ENCODE data around the gene GSG1L. TPM values are rescaled to one million over a fixed set of nuclear protein-coding genes. Genes with fewer than 3 reads are reported as not detected.

GSG1L gene
- total and polyA plus RNA-seq, 9 of the 15 experiments (the other 6 are each of a cell fraction or from before 2014, with no cell fraction given), result not detected

GRCh38 chr16:28001184-28001583 is 62.3 kb downstream of the GSG1L start:
- Histone ChIP-seq H3K9me3 (replicated peaks; ENCODE audit: control insufficient read depth, insufficient read depth, low read depth, low read length) (no peaks in the 10 kb centered on the region), H3K36me3 (ENCODE audit: control insufficient read depth, insufficient read depth, low read length) (no peaks in the 10 kb centered on the region), H3K4me3 (no peak overlapping the region), H3K79me2 (ENCODE audit: control insufficient read depth, insufficient read depth, low read length) (no peaks in the 10 kb centered on the region), H3K9me1 (ENCODE audit: control insufficient read depth, insufficient read depth, low read length) (no peaks in the 10 kb centered on the region), H2AFZ (ENCODE audit: low read depth, low read length) (no peak overlapping the region), H3K27me3 (ENCODE audit: control insufficient read depth in 2 of 2, insufficient read depth in 2 of 2, low read length in 2 of 2) (peaks cover 2 to 18% of the 10 kb centered on the region in 2 experiments; a peak in 2 of 5 replicates), H3K27ac (ENCODE audit: extremely low read depth, low read depth, low read length) (no peak overlapping the region), H3K9ac (ENCODE audit: insufficient read depth in 1 of 2, low read depth in 2 of 2, low read length in 2 of 2) (no peak overlapping the region), H3K4me2 (ENCODE audit: insufficient read depth, low read length) (no peak overlapping the region), H3K4me1 (replicated peaks in 1 of 2; ENCODE audit: control insufficient read depth in 2 of 2, insufficient read depth in 2 of 2, low read length in 2 of 2) (no peaks in the 10 kb centered on the region; a peak in 1 of 5 replicates), H4K20me1 (replicated peaks; ENCODE audit: control insufficient read depth, insufficient read depth, low read length) (no peaks in the 10 kb centered on the region)
- 1% methylated on average over 9 of the region's 9 CpGs for WGBS (ENCODE audit: insufficient coverage, low coverage, missing lambda C conversion rate)
- TF ChIP-seq ELF2 (CRISPR knock-in tag; IDR thresholded peaks at IDR 0.05), result no peak
- TF ChIP-seq SRSF7 (optimal IDR thresholded peaks at IDR 0.05; ENCODE audit: low read depth, low read length), result no peak
- no peak for TF ChIP-seq HDAC1 (IDR thresholded peaks at IDR 0.05)
- no peak for TF ChIP-seq HNRNPLL (IDR thresholded peaks at IDR 0.05; ENCODE audit: low read depth, low read length, poor library complexity, severe bottlenecking)
- TF ChIP-seq LEF1 (IDR thresholded peaks at IDR 0.05), result no peak
- TF ChIP-seq CBX5 (IDR thresholded peaks at IDR 0.05; ENCODE audit: borderline replicate concordance, low read depth), result no peak
- no peak for TF ChIP-seq PHF21A (IDR thresholded peaks at IDR 0.05; ENCODE audit: borderline replicate concordance, low read depth)
- TF ChIP-seq ZNF778 (CRISPR knock-in tag; IDR thresholded peaks at IDR 0.05), result no peak
- no peak for ATAC-seq
- intact Hi-C loops (cut with micrococcal nuclease) (no loop called here), in situ Hi-C loops (cut with MboI) (no loop called here)
- no peak for FAIRE-seq
- ChIA-PET CTCF (ENCODE audit: low intra/inter-chr PET ratio) (no interaction called here), POLR2A (no interaction called here)
- BruUV-seq (replicated peaks), result no TSS peak
- no peak for DNase-seq (ENCODE audit: extremely low read depth in 1 of 4, low spot score in 3 of 4)

All from K562 (cell line).